ENCODE data around the gene EME2.

The EME2 gene

DNA sequence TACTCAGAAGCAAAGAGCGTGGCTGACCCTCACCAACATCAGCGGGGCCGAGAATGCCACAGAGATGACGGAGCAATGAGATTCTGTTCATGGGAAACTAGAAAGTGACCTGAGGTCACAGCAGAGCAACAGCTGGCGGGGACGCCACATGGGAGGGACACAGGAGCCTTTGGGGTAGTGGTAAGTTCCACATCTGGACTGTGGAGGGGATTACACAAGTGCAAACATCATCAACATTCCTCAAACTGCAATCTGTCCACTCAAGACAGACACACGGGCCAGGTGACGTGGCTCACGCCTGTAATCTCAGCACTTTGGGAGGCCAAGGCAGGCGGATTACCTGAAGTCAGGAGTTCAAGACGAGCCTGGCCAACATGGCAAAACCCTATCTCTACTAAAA lies 42.9 kb downstream of the EME2 start:
- CTCF ChIA-PET, result interaction anchor here (0.6 kb wide), 1 partner anchor 66 kb away, joined by 5 read pairs; no protein-coding TSS in a partner anchor
- peaks cover 5% of the 10 kb centered on the region for H3K4me1 Mint-ChIP-seq
- H3K27me3 Mint-ChIP-seq, result no peaks in the 10 kb centered on the region
- no peak for DNase-seq
- H3K36me3 Mint-ChIP-seq, result peaks cover 11% of the 10 kb centered on the region
- H3K27ac Mint-ChIP-seq, result no peak overlapping the region
- H3K9me3 Mint-ChIP-seq, result no peaks in the 10 kb centered on the region
- no peak overlapping the region for H3K4me3 Mint-ChIP-seq

DNA sequence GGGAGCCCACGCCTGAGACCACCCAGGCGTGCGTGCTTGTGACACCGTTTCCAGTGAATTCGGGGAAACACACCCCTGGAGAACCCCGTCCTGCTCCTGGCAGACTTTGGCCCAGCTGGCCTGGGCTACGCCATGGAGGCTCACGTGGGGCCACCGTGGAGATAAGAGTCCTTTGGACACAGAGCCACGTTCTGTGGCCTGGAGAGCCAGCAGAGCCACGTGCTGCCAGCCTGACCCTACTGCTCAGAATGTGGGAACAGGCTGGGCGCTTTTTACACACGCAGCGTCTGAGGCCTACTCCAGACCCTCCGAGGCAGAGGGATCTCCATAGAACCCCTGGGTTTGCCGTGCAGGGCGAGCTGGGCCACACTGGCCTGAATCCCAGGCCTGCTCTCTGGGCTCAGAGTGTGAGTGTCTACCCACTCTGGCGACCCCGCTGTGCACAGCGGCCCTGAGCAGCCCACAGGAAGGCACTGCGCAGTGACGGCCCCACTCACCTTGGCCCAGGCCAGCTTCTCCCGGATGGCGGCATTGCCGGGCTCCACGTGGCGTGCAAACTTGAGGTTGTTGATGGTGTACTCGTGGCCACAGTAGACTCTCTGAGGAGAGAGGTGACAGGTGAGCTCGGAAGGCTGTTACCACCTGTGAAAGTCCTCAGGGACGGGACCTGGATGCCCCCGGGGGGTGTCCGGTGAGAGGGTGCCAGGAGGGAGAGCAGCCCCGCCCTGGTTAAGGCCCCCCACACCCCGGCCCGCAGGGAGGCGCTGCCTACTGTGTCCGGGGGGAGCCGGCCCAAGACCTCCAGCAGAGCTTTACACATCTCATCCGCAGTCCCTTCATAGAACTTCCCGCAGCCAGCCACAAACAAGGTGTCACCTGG lies 44.0 kb downstream of the EME2 start:
- Mint-ChIP-seq H3K9me3 (no peaks in the 10 kb centered on the region), H3K4me1 (peaks cover 5% of the 10 kb centered on the region), H3K27me3 (no peaks in the 10 kb centered on the region), H3K27ac (no peak overlapping the region), H3K4me3 (no peak overlapping the region), H3K36me3 (peaks cover 11% of the 10 kb centered on the region)
- no peak for DNase-seq
- CTCF ChIA-PET, result no interaction called here

DNA sequence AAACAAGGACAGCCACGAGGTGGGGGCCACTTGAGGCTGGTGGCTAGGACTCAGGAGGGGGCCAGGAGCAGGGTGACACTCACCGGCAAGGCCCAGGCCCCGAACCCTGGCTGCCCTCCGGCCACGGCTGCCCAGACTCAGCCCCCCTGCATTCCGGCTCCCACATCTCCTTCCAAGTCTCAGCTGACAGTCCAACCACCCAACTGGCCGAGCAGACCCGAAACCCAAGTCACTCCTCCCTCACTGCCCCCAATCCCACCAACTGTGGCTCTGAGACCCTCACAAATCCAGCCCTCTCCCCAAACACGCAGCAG lies 44.6 kb downstream of the EME2 start:
- H3K4me3 Mint-ChIP-seq, result no peak overlapping the region
- no peaks in the 10 kb centered on the region for H3K9me3 Mint-ChIP-seq
- peaks cover 5% of the 10 kb centered on the region for H3K4me1 Mint-ChIP-seq
- no peaks in the 10 kb centered on the region for H3K27me3 Mint-ChIP-seq
- DNase-seq, result no peak
- H3K27ac Mint-ChIP-seq, result no peak overlapping the region
- H3K36me3 Mint-ChIP-seq, result peaks cover 11% of the 10 kb centered on the region
- CTCF ChIA-PET, result interaction anchor here (0.6 kb wide), 1 partner anchor 199 kb away, joined by 3 read pairs; no protein-coding TSS in a partner anchor

DNA sequence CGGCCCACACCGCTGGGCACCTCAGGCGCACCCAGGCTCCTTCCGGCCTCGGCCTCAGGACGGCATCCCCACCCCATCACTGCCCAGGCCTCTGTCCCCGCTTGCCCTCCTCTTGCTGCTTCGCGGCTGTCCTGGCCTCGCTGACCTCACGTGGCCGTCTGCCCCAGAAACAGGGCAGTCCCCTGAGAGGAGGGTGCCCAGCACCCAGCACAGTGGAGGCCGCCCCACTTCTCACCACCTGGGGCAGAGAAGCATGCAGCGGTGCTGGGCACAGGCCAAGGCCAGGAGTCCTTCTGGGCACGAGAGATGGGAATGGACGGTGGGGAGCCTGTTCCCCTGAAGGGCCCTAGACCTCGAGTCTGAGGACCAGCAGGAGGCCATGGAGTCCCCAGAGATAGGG lies 45.1 kb downstream of the EME2 start:
- Mint-ChIP-seq H3K36me3 (peaks cover 13% of the 10 kb centered on the region), H3K9me3 (no peaks in the 10 kb centered on the region), H3K4me3 (no peak overlapping the region), H3K27me3 (no peaks in the 10 kb centered on the region), H3K27ac (no peak overlapping the region), H3K4me1 (peaks cover 2% of the 10 kb centered on the region)
- CTCF ChIA-PET, result interaction anchor here (0.6 kb wide), 1 partner anchor 199 kb away, joined by 3 read pairs; no protein-coding TSS in a partner anchor
- no peak for DNase-seq

DNA sequence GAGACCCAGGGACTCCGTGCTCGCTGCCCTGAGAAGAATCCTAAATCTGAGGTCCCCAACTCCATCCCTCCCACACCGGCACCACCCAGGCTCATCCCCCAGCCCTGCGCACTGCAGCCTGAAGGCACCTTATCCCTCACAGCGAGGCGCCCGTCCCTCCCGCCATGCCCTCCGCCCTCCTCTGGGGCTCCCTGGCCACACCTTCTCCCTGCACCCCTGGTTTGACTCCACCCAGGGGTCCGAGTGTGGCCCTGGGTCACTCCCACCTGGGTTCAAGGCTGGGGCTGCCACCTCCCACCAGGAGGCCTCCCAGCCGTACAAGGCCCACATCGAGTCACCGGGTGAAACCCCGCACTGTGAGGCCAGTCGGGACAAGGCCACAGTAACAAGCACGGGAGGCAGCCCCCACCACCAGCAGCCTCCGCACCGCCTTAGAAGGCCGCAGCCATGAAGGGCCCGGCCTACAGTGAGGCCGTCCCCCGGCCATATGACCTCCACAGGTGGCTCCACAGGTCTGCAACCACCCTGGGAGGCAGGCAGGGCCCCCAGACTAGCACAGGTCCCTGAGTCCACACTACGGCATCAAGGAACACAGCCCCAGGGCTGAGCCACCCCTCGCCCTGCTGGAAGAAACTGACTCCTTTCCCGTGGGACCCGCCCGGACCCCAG lies 45.7 kb downstream of the EME2 start:
- peaks cover 10% of the 10 kb centered on the region for H3K36me3 Mint-ChIP-seq
- DNase-seq, result no peak
- no peaks in the 10 kb centered on the region for H3K4me1 Mint-ChIP-seq
- CTCF ChIA-PET, result no interaction called here
- no peaks in the 10 kb centered on the region for H3K27me3 Mint-ChIP-seq
- H3K9me3 Mint-ChIP-seq, result no peaks in the 10 kb centered on the region
- H3K4me3 Mint-ChIP-seq, result no peak overlapping the region
- H3K27ac Mint-ChIP-seq, result no peak overlapping the region

DNA sequence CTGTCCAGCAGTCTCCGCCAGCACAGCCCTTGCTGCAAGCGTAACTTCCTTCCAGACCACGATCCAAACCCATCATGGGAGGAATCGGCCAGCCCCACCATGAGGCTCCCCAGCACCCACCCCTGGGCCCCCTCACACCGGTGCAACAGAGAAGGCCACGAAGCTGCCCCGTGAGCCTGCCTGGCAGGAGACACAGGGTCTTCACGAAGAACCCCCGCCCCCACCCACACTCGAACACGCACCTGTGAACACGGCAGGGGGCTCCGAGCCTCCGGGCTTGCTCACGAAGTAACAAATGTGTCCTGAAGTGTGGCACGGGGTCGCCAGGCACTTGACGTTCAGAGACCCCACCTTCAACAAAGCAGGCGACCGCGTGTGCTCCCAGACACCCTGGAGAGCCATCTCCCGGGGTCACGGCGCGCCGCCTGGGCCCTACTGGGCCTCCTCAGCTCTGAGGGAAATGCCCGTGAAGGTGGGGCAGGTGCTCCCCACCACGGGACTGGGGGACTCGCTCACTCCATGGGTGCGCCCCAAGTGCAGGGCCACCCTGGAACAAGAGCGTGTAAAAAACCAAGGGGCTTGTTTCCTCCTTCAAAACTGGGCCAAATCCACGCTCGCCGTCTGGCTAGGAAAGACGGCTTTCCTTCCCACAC lies 46.4 kb downstream of the EME2 start:
- DNase-seq, result no peak
- no peaks in the 10 kb centered on the region for H3K9me3 Mint-ChIP-seq
- CTCF ChIA-PET, result no interaction called here

DNA sequence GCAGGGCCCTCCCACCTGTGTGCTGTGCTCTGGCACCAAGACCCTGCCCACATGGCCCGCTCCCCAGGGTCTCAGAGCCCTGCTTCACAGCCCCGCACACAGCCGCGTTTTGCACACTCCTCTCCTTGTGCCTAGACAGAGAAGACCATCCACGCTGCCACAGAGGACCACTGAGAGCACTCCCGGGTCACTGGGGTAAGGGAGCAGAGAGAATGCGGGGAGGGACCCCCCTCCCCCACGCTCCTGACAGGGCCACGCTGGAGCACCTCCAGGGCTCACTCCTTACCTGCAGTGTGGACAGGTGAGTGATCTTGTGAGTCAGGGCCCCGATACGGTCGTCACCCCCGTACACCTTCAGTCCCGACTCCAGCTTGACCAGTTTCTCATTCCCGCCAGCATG lies 47.0 kb downstream of the EME2 start:
- no peaks in the 10 kb centered on the region for H3K9me3 Mint-ChIP-seq
- no peak overlapping the region for H3K4me3 Mint-ChIP-seq
- H3K27me3 Mint-ChIP-seq, result no peaks in the 10 kb centered on the region
- DNase-seq, result no peak
- H3K36me3 Mint-ChIP-seq, result peaks cover 9% of the 10 kb centered on the region
- H3K27ac Mint-ChIP-seq, result peak overlapping the region; percentile 35
- peaks cover 5% of the 10 kb centered on the region for H3K4me1 Mint-ChIP-seq
- CTCF ChIA-PET, result no interaction called here

More for the DNA sequence above, 46.4 kb downstream of the EME2 start:
- H3K27me3 Mint-ChIP-seq, result no peaks in the 10 kb centered on the region
- H3K36me3 Mint-ChIP-seq, result peaks cover 9% of the 10 kb centered on the region
- no peak overlapping the region for H3K27ac Mint-ChIP-seq
- no peak overlapping the region for H3K4me3 Mint-ChIP-seq
- peaks cover 4% of the 10 kb centered on the region for H3K4me1 Mint-ChIP-seq

DNA sequence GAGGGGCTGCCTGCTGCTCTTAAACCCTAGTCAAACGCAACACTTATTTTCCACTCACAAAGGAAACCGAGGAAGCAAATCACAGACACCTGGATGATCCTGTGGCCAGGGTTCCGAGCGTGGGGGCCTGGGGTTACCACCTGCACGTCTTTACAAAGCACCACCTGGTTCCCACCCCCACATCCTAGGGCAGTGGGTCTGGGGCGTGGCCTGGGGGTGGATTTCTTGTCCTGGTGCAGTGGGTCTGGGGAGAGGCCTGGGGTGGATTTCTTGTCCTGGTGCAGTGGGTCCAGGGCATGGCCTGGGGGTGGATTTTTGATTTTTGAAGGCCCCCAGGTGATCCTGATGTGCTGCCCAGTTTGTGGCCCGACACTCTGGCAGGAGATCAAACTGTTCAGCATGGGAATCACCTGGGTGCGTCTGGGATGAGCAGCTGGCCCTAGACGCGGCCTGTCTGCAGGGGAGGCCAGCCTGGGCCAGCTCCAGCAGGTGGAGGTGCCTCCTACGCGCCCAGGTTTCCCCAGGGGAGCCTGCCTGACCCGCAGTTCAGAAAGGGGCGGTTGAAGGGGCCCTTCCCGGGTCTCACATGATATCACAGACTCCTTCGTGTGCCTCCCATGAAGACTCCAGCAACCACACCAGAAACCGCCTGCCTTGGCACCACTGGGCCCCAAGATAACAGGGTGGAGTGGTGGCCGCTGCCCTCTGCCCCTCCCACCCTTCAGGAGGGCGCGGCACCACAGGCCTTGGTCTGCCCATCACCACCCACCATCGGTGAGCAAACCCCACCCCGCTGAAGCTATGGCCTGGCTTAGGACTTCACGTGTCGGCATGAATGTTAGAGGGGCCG lies 47.7 kb downstream of the EME2 start:
- no peak overlapping the region for H3K27ac Mint-ChIP-seq

DNA sequence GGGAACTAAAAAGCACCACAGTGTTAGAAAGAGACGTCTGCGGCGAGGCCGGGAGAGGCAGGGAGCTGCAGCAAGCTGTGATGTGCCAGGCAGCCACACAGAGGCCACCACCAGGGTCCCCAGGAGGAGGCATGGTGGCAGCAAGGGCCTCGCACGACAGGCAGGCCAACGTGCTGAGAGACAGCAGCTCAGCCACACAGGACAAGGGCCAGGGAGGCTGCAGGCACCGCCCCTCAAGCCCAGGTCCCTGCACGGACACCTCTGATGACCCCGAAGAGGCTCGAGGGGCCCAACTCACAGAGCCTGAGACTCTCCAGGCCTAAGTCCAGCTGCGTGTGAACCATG lies 48.3 kb downstream of the EME2 start:
- no peak overlapping the region for H3K27ac Mint-ChIP-seq
- H3K4me3 Mint-ChIP-seq, result no peak overlapping the region
- no peaks in the 10 kb centered on the region for H3K27me3 Mint-ChIP-seq
- CTCF ChIA-PET, result no interaction called here
- H3K4me1 Mint-ChIP-seq, result peaks cover 18% of the 10 kb centered on the region
- H3K9me3 Mint-ChIP-seq, result no peaks in the 10 kb centered on the region
- H3K36me3 Mint-ChIP-seq, result peaks cover 3% of the 10 kb centered on the region
- no peak for DNase-seq

More for the DNA sequence above, 47.7 kb downstream of the EME2 start:
- H3K36me3 Mint-ChIP-seq, result peaks cover 7% of the 10 kb centered on the region
- CTCF ChIA-PET, result no interaction called here
- H3K27me3 Mint-ChIP-seq, result no peaks in the 10 kb centered on the region
- no peak overlapping the region for H3K4me3 Mint-ChIP-seq
- peaks cover 12% of the 10 kb centered on the region for H3K4me1 Mint-ChIP-seq
- no peaks in the 10 kb centered on the region for H3K9me3 Mint-ChIP-seq
- DNase-seq, result no peak

DNA sequence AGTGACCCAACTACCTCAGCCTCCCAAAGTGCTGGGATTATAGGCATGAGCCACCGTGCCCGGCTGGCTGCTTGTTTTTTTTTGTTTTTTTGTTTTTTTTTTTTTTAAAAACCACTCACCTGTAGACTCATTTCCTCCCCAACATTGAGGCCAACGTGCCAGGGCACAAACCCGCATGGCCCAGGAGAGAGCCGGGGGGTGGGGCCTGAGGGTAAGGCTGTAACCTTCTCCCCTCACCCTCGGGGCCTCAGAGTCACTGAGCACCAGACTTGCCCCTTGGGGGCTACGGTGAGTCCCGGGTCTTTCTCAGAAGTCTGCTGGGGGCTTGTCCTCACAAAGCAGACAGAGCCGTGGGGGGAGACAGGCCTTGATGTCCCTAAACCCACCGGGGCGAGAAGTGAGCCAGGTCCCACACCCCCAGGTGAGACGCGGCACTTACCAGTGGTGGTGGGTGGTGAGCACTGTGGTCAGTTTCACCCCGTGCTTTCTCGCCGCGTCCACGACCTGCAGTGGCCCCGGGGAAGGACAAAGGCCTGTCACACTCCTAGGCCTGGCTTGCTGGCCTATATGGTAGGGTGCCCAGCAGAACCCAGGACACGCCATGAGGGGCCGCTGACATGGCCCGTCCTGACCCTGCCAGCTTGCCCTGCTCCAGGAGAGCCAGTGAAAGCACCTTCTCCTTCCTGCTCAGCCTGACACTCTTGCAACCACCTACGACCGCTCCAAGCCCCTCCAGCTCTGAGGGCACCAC lies 49.4 kb downstream of the EME2 start:
- peaks cover 18% of the 10 kb centered on the region for H3K4me1 Mint-ChIP-seq
- no peak overlapping the region for H3K4me3 Mint-ChIP-seq
- H3K27ac Mint-ChIP-seq, result no peak overlapping the region
- no peaks in the 10 kb centered on the region for H3K9me3 Mint-ChIP-seq
- H3K36me3 Mint-ChIP-seq, result peaks cover 3% of the 10 kb centered on the region
- CTCF ChIA-PET, result no interaction called here
- DNase-seq, result no peak
- H3K27me3 Mint-ChIP-seq, result peaks cover 4% of the 10 kb centered on the region

DNA sequence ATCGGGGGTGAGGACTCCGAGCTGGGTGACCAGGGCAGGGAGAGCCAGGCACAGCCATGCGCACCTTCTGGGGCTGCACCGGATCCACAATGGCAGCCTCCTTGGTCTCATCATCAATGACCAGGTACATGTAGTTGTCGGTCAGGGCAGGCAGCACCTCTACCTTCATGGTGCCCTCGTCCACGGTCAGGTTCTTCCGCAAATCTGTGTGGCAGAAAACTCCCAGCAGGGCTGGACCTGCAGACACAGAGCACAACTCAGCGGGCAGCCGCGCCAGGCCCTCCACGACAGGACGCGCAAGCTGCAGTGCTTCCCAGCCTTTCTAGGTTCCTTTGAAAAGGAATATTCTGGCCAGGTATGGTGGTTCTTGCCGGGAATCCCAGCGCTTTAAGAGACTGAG lies 50.2 kb downstream of the EME2 start:
- H3K9me3 Mint-ChIP-seq, result no peaks in the 10 kb centered on the region
- no peak for DNase-seq
- CTCF ChIA-PET, result interaction anchor here (0.7 kb wide), 1 partner anchor 53 kb away, joined by 3 read pairs; no protein-coding TSS in a partner anchor
- no peak overlapping the region for H3K4me3 Mint-ChIP-seq
- H3K27ac Mint-ChIP-seq, result no peak overlapping the region
- H3K4me1 Mint-ChIP-seq, result peaks cover 24% of the 10 kb centered on the region
- H3K27me3 Mint-ChIP-seq, result peaks cover 5% of the 10 kb centered on the region
- H3K36me3 Mint-ChIP-seq, result peaks cover 1% of the 10 kb centered on the region

DNA sequence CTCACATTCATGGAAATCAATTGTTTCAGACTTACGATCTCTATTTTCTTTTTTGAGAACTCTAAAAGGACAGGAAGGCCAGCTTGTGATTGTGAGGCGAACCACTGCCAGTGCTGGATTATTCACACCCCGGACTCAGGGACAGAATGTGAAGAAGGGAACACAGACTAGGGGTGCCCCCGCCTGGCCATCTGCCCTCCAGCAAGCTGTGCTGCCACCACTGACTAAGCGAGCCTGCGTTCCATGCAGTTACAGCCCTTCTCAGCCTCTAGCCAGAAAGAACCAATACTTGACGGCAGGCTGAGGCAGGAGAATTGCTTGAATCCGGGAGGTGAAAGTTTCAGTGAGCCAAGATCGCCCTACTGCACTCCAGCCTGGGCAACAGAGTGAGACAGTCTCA lies 51.2 kb downstream of the EME2 start:
- CTCF ChIA-PET, result interaction anchor here (1.1 kb wide), 1 partner anchor 10 kb away, joined by 6 read pairs; no protein-coding TSS in a partner anchor
- peak overlapping the region; percentile 23 for H3K4me3 Mint-ChIP-seq
- no peak overlapping the region for H3K27ac Mint-ChIP-seq
- H3K9me3 Mint-ChIP-seq, result no peaks in the 10 kb centered on the region
- H3K27me3 Mint-ChIP-seq, result peaks cover 5% of the 10 kb centered on the region
- H3K36me3 Mint-ChIP-seq, result peaks cover 1% of the 10 kb centered on the region
- H3K4me1 Mint-ChIP-seq, result peaks cover 32% of the 10 kb centered on the region
- peak; percentile 29 for DNase-seq

DNA sequence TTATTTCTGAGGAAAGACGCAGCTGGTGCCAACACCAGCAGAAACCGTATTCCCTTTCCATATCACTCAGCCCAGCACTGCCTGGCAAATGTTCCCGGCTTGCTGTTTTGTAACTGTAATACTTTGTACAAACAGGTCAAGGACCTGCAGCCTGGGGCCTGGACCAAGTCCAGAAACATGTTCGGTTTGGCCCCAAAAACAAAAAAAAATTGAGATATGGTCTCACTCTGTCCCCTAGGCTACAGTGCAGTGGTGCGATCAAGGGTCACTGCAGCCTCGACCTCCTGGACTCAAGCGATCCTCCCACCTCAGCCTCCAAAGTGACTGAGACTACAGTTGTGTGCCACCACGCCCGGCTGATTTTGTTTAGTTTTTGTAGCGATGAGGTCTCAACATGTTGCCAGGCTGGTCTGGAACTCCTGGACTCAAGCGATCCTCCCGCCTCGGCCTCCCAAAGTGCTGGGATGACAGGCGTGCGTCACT lies 52.8 kb downstream of the EME2 start:
- Mint-ChIP-seq H3K4me1 (peaks cover 40% of the 10 kb centered on the region), H3K27me3 (peaks cover 5% of the 10 kb centered on the region), H3K4me3 (peak overlapping the region; percentile 82), H3K27ac (peak overlapping the region; percentile 91), H3K9me3 (no peaks in the 10 kb centered on the region), H3K36me3 (peaks cover 1% of the 10 kb centered on the region)
- CTCF ChIA-PET, result no interaction called here
- no peak for DNase-seq
